GM12878 (cell line): Measurements from ENCODE around the gene HMGN1. TPM values are rescaled to one million over a fixed set of nuclear protein-coding genes. Genes with fewer than 3 reads are reported as not detected.

Experiments
- ASH2L ChIP-seq: fragments of 300-600, 200-600 bp; sonication (generic); IDR thresholded peaks from 2 replicates; pipeline ENCODE4 v1.6.1; 2017; ENCODE audit warnings: low read depth, mild to moderate bottlenecking, borderline replicate concordance
- CBFB ChIP-seq: IDR thresholded peaks from 2 replicates; pipeline ENCODE4 v1.6.1; 2016; ENCODE audit warnings: antibody characterized with exemption, low read depth
- CBX3 ChIP-seq: fragments of 200-600 bp; sonication (generic); IDR thresholded peaks from 2 replicates; pipeline ENCODE4 v1.6.1; 2016; ENCODE audit warnings: low read depth, borderline replicate concordance
- E2F8 ChIP-seq: fragments of 450-650 bp; IDR thresholded peaks from 2 replicates; pipeline ENCODE4 v1.6.1; 2018; ENCODE audit warnings: mild to moderate bottlenecking, low read depth, moderate library complexity; ENCODE audit not compliant: partially characterized antibody
- HDGF ChIP-seq: fragments of 450-650 bp; IDR thresholded peaks from 2 replicates; pipeline ENCODE4 v1.6.1; 2016; ENCODE audit warnings: antibody characterized with exemption
- JUND ChIP-seq: IDR thresholded peaks from 2 replicates; pipeline ENCODE4 v1.6.1; 2012; ENCODE audit warnings: low read depth, mild to moderate bottlenecking, low read length, improper control_type of control experiment, moderate library complexity
- LARP7 ChIP-seq: fragments of 450-650 bp; IDR thresholded peaks from 2 replicates; pipeline ENCODE4 v1.6.1; 2017; ENCODE audit warnings: mild to moderate bottlenecking
- MAX ChIP-seq: IDR thresholded peaks from 2 replicates; pipeline ENCODE4 v1.6.1; 2012; ENCODE audit warnings: low read depth, low read length, improper control_type of control experiment
- MTA2 ChIP-seq: fragments of 450-650 bp; IDR thresholded peaks from 2 replicates; pipeline ENCODE4 v1.6.1; 2016; ENCODE audit warnings: low read depth, mild to moderate bottlenecking, moderate library complexity
- NFXL1 ChIP-seq: fragments of 450-650 bp; IDR thresholded peaks from 2 replicates; pipeline ENCODE4 v1.6.1; 2017; ENCODE audit warnings: antibody characterized with exemption, mild to moderate bottlenecking, borderline replicate concordance
- NR2C1 ChIP-seq: fragments of 450-650 bp; IDR thresholded peaks from 2 replicates; pipeline ENCODE4 v1.6.1; 2017; ENCODE audit warnings: antibody characterized with exemption, mild to moderate bottlenecking, moderate library complexity
- PAX5 ChIP-seq: IDR thresholded peaks from 2 replicates; pipeline ENCODE4 v1.6.1; 2011; ENCODE audit warnings: low read depth, low read length, borderline replicate concordance
- PRDM15 ChIP-seq: fragments of 450-650 bp; formaldehyde crosslinking; IDR thresholded peaks from 2 replicates; pipeline ENCODE4 v1.4.0; 2020; ENCODE audit warnings: mild to moderate bottlenecking, moderate library complexity
- RFX5 ChIP-seq: IDR thresholded peaks from 2 replicates; pipeline ENCODE4 v1.6.1; 2011; ENCODE audit warnings: low read depth, low read length, improper control_type of control experiment
- SMAD1 ChIP-seq: fragments of 450-650 bp; IDR thresholded peaks from 2 replicates; pipeline ENCODE4 v1.6.1; 2018; ENCODE audit warnings: mild to moderate bottlenecking, low read depth; ENCODE audit not compliant: partially characterized antibody
- SMC3 ChIP-seq: IDR thresholded peaks from 2 replicates; pipeline ENCODE4 v1.6.1; 2011; ENCODE audit warnings: low read length, improper control_type of control experiment, borderline replicate concordance
- SP1 ChIP-seq: IDR thresholded peaks from one replicate; pipeline ENCODE4 v1.6.1; 2011; ENCODE audit warnings: low read depth, low read length
- TARDBP ChIP-seq: IDR thresholded peaks from 2 replicates; pipeline ENCODE4 v1.6.1; 2016; ENCODE audit warnings: borderline replicate concordance
- TBL1XR1 ChIP-seq: IDR thresholded peaks from 2 replicates; pipeline ENCODE4 v1.6.1; 2012; ENCODE audit warnings: low read depth, low read length, improper control_type of control experiment
- USF2 ChIP-seq: IDR thresholded peaks from 2 replicates; pipeline ENCODE4 v1.6.1; 2011; ENCODE audit warnings: low read depth, low read length, improper control_type of control experiment, borderline replicate concordance
- ZBED1 ChIP-seq: IDR thresholded peaks from 2 replicates; pipeline ENCODE4 v1.6.1; 2016; ENCODE audit warnings: borderline replicate concordance
- polyA plus RNA-seq, 11 experiments: library from polyadenylated mRNA; depleted of rRNA in 4 of 11; unstranded in 6 of 11; stranded (reverse) in 5 of 11; fragments of >200 nt; fragmentation: Nextera tagmentation in 4 of 11; fragmentation: Illumina TruSeq in 1 of 11; extraction: Ambion mirVana in 4 of 11; extraction: Trizol in 1 of 11; gene quantifications; 1 replicate in 1 of 11; 2 replicates in 10 of 11; pipeline versions ENCODE4 v1.2.1 to v1.2.3, GENCODE V29; 2011 to 2016; ENCODE audit warnings: inconsistent platforms in 2 of 11, missing spikeins in 2 of 11, low read depth in 1 of 11
- total RNA-seq, 4 experiments: library from RNA; depleted of rRNA in 3 of 4; stranded (reverse); fragments of >200 nt in 3 of 4; fragmentation: Illumina TruSeq in 1 of 4; extraction: Trizol in 1 of 4; gene quantifications; 2 replicates each; pipeline versions ENCODE4 v1.2.1 to v1.2.3, GENCODE V29; 2013 to 2021

Gene HMGN1
- total and polyA plus RNA-seq, 10 of the 15 experiments (the other 5 are each of a cell fraction or from before 2014, with no cell fraction given), result 120 to 798 (median 396) TPM

- TF ChIP-seq USF2 (no peak), RFX5 (no peak), CBX3 (no peak), TARDBP (no peak), SMC3 (peak; percentile 77), NFXL1 (no peak), HDGF (no peak), CBFB (no peak), TBL1XR1 (no peak), ASH2L (no peak), PRDM15 (CRISPR knock-in tag) (no peak), MTA2 (no peak), E2F8 (no peak), SP1 (no peak), SMAD1 (no peak), NR2C1 (no peak), ZBED1 (no peak), JUND (no peak), MAX (no peak), PAX5 (peak; percentile 71; the same call in 1 of the 2 replicates), LARP7 (peak; percentile 44; the same call in 1 of the 2 replicates)
These were observed 39.3 kb upstream of the HMGN1 start (continued) for GRCh38 chr21:39388038-39388810.
